RWPE1 (cell line): Measurements from ENCODE around the gene HIGD1B.
A peak's percentile ranks its signal among the peaks of the same experiment; 100 is the strongest.

Experiments
- CTCF ChIA-PET: fragments of 350-600 bp; sonication (Branson Sonifier 250); formaldehyde crosslinking; extraction: SDS; loops from one replicate; lab custom pipeline; 2021; lab: Yijun Ruan, JAX
- POLR2A ChIA-PET: fragments of 400-600 bp; formaldehyde crosslinking; extraction: SDS; loops from one replicate; lab custom pipeline; 2020; ENCODE audit warnings: antibody characterized with exemption; ENCODE audit not compliant: low non-redundant PET; lab: Yijun Ruan, JAX
- DNase-seq: peaks from one replicate; pipeline ENCODE4 v3.0.0; 2012; ENCODE audit warnings: low spot score
- H3K27ac ChIP-seq: fragments of 450-650 bp; 2 replicates; pipeline ENCODE4 v1.5.1; 2017
- TF ChIP-seq, protein P1 (sequence below): fragments of 450-650 bp; conservative IDR thresholded peaks from 2 replicates; pipeline ENCODE4 v1.5.1; 2017; ENCODE audit warnings: low read depth, mild to moderate bottlenecking

The HIGD1B gene

GRCh38 chr17:44867841-44868240 is 20.2 kb downstream of the HIGD1B start:
- no peak overlapping the region for H3K27ac ChIP-seq
- ChIA-PET CTCF (interaction anchor here (0.7 to 7.7 kb wide), 4 partner anchors 10 to 267 kb away, joined by 4 to 94 read pairs (median 6); no protein-coding TSS in a partner anchor), POLR2A (no interaction called here)
- no peak for DNase-seq
- TF ChIP-seq, protein P1, sequence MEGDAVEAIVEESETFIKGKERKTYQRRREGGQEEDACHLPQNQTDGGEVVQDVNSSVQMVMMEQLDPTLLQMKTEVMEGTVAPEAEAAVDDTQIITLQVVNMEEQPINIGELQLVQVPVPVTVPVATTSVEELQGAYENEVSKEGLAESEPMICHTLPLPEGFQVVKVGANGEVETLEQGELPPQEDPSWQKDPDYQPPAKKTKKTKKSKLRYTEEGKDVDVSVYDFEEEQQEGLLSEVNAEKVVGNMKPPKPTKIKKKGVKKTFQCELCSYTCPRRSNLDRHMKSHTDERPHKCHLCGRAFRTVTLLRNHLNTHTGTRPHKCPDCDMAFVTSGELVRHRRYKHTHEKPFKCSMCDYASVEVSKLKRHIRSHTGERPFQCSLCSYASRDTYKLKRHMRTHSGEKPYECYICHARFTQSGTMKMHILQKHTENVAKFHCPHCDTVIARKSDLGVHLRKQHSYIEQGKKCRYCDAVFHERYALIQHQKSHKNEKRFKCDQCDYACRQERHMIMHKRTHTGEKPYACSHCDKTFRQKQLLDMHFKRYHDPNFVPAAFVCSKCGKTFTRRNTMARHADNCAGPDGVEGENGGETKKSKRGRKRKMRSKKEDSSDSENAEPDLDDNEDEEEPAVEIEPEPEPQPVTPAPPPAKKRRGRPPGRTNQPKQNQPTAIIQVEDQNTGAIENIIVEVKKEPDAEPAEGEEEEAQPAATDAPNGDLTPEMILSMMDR, result no peak

GRCh38 chr17:44871556-44871955 is 23.9 kb downstream of the HIGD1B start:
- CTCF ChIA-PET, result interaction anchor here (0.7 kb wide), 2 partner anchors 218 to 263 kb away, joined by 3 read pairs; no protein-coding TSS in a partner anchor
- DNase-seq, result no peak
- POLR2A ChIA-PET, result no interaction called here
- peak overlapping the region; percentile 74 for H3K27ac ChIP-seq
- TF ChIP-seq, protein P1, result no peak

DNA sequence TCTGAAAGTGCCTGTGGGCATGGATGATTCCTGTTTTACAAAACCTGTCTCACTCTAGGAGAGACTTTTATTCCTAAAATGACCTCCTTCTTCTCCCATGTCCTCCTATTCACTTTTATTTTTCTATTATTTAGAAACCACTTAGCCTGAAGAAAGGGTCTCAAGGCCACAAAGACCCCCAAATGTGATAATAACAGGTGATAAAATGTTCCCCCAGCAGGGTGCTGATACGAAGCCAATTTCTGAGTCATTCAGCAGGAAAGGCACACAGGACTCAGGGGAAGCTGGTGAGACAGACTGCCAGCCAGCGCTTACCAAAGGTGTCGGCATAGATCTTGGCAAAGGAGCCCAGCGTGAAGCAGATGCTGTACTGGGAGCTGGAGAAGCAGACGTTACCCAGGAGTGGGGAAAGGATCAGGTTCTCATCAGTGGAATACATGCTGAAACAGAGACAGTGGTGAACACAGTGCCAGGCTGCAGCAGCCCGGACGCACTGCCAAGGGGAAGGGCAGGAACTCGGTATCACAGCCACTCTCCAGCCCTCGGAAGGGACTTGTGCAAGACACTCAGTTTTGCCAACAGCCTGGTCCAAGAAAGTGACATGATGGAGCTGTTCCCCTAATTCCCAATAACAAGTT is 24.6 kb downstream of the HIGD1B start:
- H3K27ac ChIP-seq, result peak overlapping the region; percentile 74
- no peak for DNase-seq
- TF ChIP-seq, protein P1, result no peak
- POLR2A ChIA-PET, result no interaction called here
- CTCF ChIA-PET, result interaction anchor here (0.6 to 1.0 kb wide), 2 partner anchors 93 to 441 kb away, joined by 3 read pairs; no protein-coding TSS in a partner anchor

- ChIA-PET POLR2A (no interaction called here), CTCF (interaction anchor here (0.5 to 2.0 kb wide), 3 partner anchors 11 to 342 kb away, joined by 3 to 6 read pairs (median 4); no protein-coding TSS in a partner anchor)
Observed at GRCh38 chr17:44875761-44876160, 28.1 kb downstream of the HIGD1B start.

DNA sequence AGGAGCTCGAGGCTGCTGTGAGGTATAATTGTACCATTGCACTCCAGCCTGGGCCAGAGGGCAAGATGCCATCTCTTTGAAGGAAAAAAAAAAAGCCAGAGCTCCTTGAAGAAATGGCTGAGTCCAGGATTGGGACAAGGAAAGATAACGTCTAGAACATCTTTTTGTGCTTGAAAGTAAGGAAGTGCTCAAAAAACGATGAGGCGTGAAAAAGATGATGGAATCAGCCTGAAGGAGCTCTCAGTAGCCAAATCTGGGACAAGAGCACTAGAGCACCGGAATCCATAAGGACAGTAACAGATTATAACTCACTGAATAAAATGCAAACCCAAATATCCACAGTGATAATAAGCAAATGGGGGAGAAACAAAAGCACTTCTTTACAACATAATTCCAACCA is 29.4 kb downstream of the HIGD1B start:
- ChIA-PET CTCF (interaction anchor here (0.6 to 2.0 kb wide), 4 partner anchors 12 to 1117 kb away, joined by 4 to 6 read pairs (median 4); no protein-coding TSS in a partner anchor), POLR2A (interaction anchor here (0.6 kb wide), 2 partner anchors 184 to 931 kb away, joined by 3 read pairs; partner anchors contain the start of gene NMT1)
- no peak overlapping the region for H3K27ac ChIP-seq
- no peak for DNase-seq
- TF ChIP-seq, protein P1, result no peak

More at GRCh38 chr17:44875761-44876160, 28.1 kb downstream of the HIGD1B start:
- no peak overlapping the region for H3K27ac ChIP-seq
- DNase-seq, result no peak
- TF ChIP-seq, protein P1, result no peak

DNA sequence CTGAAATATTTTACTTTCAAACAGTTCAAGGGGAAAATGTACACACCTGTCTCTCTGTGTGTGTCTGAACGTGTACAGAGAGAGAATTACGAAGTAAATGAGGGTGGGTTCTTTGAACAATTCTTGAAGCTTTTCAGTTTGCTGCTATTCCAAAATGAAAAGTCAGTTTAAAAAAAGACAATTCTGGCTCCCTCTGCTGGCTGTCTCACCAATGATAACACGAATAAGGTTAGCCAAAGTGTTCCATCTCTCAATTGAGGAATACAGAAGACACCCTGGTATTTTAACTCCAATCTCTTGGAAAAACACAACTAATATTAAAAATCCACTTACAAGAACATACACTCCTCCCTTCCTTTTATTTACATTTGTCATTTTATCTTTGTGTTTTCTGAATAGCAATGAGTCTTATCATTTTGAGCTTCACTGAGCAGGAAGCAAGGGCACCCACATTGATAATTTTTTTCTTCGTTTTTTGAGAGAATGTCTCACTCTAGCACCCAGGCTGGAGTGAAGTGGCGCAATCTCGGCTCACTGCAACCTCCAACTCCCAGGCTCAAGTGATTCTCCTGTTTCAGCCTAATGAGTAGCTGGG is 31.0 kb downstream of the HIGD1B start:
- H3K27ac ChIP-seq, result peak overlapping the region; percentile 21; the same call in 1 of the 2 replicates
- CTCF ChIA-PET, result interaction anchor here (0.5 to 3.6 kb wide), 17 partner anchors 8 to 1139 kb away, joined by 3 to 26 read pairs (median 4); a partner anchor contains a TSS
- TF ChIP-seq, protein P1, result peak; percentile 78
- DNase-seq, result peak; percentile 54
- POLR2A ChIA-PET, result no interaction called here
